HG03469 (cell line): ENCODE results near the gene ZMYND11.
"Not testable (repeated sequence)": the region's sequence is repeated elsewhere in the genome, so short reads cannot be mapped to it uniquely, and the experiment has no call there.

Experiments
- ATAC-seq: cut with Tn5 transposase; IDR thresholded peaks from one replicate; pipeline ENCODE4 v1.9.1; 2021; ENCODE audit warnings: mild to moderate bottlenecking, moderate library complexity, moderate number of reproducible peaks; ENCODE audit not compliant: unreplicated experiment

The ZMYND11 gene

GRCh38 chr10:132946-133898, 2.0 kb upstream of the ZMYND11 start:
- no peak for ATAC-seq

GRCh38 chr10:134247-135131, 766 bp upstream of the ZMYND11 start:
- ATAC-seq: peak; percentile 37

- ATAC-seq: peak; percentile 13
Measured at GRCh38 chr10:135601-136464, 578 bp downstream of the ZMYND11 start.

GRCh38 chr10:136465-136762, 1.2 kb downstream of the ZMYND11 start:
- ATAC-seq: peak; percentile 12

GRCh38 chr10:137031-137430, 1.8 kb downstream of the ZMYND11 start:
- no peak for ATAC-seq

- no peak for ATAC-seq
Measured at GRCh38 chr10:137606-138005, 2.4 kb downstream of the ZMYND11 start.

GRCh38 chr10:142371-142770, 7.1 kb downstream of the ZMYND11 start:
- ATAC-seq: no peak

- no peak for ATAC-seq
Measured at GRCh38 chr10:152915-153314, 17.7 kb downstream of the ZMYND11 start.

GRCh38 chr10:154348-154747, 19.1 kb downstream of the ZMYND11 start:
- no peak for ATAC-seq

- no peak for ATAC-seq
Measured at GRCh38 chr10:167383-167782, 32.1 kb downstream of the ZMYND11 start.

- no peak for ATAC-seq
Measured at GRCh38 chr10:173741-174140, 38.5 kb downstream of the ZMYND11 start.

- ATAC-seq: no peak
Measured at GRCh38 chr10:176677-177076, 41.4 kb downstream of the ZMYND11 start.

GRCh38 chr10:178208-178607, 43.0 kb downstream of the ZMYND11 start:
- ATAC-seq: no peak

GRCh38 chr10:178723-179122, 43.5 kb downstream of the ZMYND11 start:
- ATAC-seq: no peak

- ATAC-seq: peak; percentile 52
Measured at GRCh38 chr10:182441-183201, 47.4 kb downstream of the ZMYND11 start.

- ATAC-seq: no peak
Measured at GRCh38 chr10:184174-184573, 48.9 kb downstream of the ZMYND11 start.

GRCh38 chr10:184911-185310, 49.7 kb downstream of the ZMYND11 start:
- no peak for ATAC-seq

- ATAC-seq: not testable (repeated sequence)
Measured at GRCh38 chr10:185571-185970, 50.3 kb downstream of the ZMYND11 start.

- no peak for ATAC-seq
Measured at GRCh38 chr10:186911-187310, 51.7 kb downstream of the ZMYND11 start.

- no peak for ATAC-seq
Measured at GRCh38 chr10:188546-188945, 53.3 kb downstream of the ZMYND11 start.
